OCI-LY3 (cell line): Measurements from ENCODE around the gene FAM234A.
"Not testable (repeated sequence)": the region's sequence is repeated elsewhere in the genome, so short reads cannot be mapped to it uniquely, and the experiment has no call there.

Experiments
- H2AFZ ChIP-seq: fragments of 200-600, 300-600 bp; shearing (Covaris generic); 2 replicates; pipeline ENCODE4 v1.6.0; 2014; ENCODE audit warnings: antibody characterized with exemption, low read depth, low read length
- H3K27ac ChIP-seq: fragments of 200-600, 300-600 bp; sonication (generic); 2 replicates; pipeline ENCODE4 v1.5.1; 2014; ENCODE audit warnings: mild to moderate bottlenecking, low read length, moderate library complexity, mixed read lengths
- H3K27me3 ChIP-seq: fragments of 200-600, 300-600 bp; sonication (generic); 2 replicates; pipeline ENCODE4 v1.6.1; 2014; ENCODE audit warnings: low read depth, low read length, mixed read lengths
- H3K36me3 ChIP-seq: fragments of 200-600, 300-600 bp; sonication (generic); replicated peaks from 2 replicates; pipeline ENCODE3; 2014; ENCODE audit warnings: low read depth, low read length, mixed read lengths
- H3K4me1 ChIP-seq: fragments of 300-600, 200-600 bp; sonication (generic); 2 replicates; pipeline ENCODE4 v1.6.1; 2014; ENCODE audit warnings: low read length, mixed read lengths
- H3K4me2 ChIP-seq: fragments of 200-600, 300-600 bp; sonication (generic); 2 replicates; pipeline ENCODE4 v1.6.1; 2014; ENCODE audit warnings: low read length, mixed read lengths
- H3K4me3 ChIP-seq: fragments of 300-600, 200-600 bp; sonication (generic); 2 replicates; pipeline ENCODE4 v1.5.1; 2014; ENCODE audit warnings: antibody characterized with exemption, mild to moderate bottlenecking, low read length, moderate library complexity
- H3K79me2 ChIP-seq: fragments of 300-600, 200-600 bp; shearing (Covaris generic); 2 replicates; pipeline ENCODE4 v1.6.1; 2014; ENCODE audit warnings: mild to moderate bottlenecking, low read length, mixed read lengths
- H3K9ac ChIP-seq: fragments of 300-600, 200-600 bp; shearing (Covaris generic); 2 replicates; pipeline ENCODE4 v1.6.0; 2014; ENCODE audit warnings: mild to moderate bottlenecking, low read length, moderate library complexity
- H3K9me3 ChIP-seq: fragments of 200-600, 300-600 bp; shearing (Covaris generic); 2 replicates; pipeline ENCODE4 v1.6.1; 2014; ENCODE audit warnings: low read length, mixed read lengths; ENCODE audit not compliant: insufficient read depth
- H4K20me1 ChIP-seq: fragments of 200-600, 300-600 bp; sonication (generic); 2 replicates; pipeline ENCODE4 v1.6.1; 2016; ENCODE audit warnings: low read length, mixed read lengths; ENCODE audit not compliant: insufficient read depth
- CTCF ChIP-seq: fragments of 200-600, 300-600 bp; sonication (generic); IDR thresholded peaks from 2 replicates; pipeline ENCODE4 v1.5.1; 2014; ENCODE audit warnings: antibody characterized with exemption, low read length, low read depth
- EZH2phosphoT487 ChIP-seq: fragments of 200-600 bp; shearing (Covaris generic); IDR thresholded peaks from 2 replicates; pipeline ENCODE4 v1.6.1; 2018; ENCODE audit warnings: antibody characterized with exemption, mixed run types, low read depth

Gene FAM234A

GRCh38 chr16:253833-254232 lies 19.2 kb downstream of the FAM234A start:
- TF ChIP-seq EZH2phosphoT487 (no peak), CTCF (no peak)
- H3K9ac ChIP-seq: no peak overlapping the region
- H3K27me3 ChIP-seq: no peaks in the 10 kb centered on the region
- H2AFZ ChIP-seq: no peak overlapping the region
- H3K36me3 ChIP-seq: peaks cover 6% of the 10 kb centered on the region
- no peaks in the 10 kb centered on the region for H4K20me1 ChIP-seq
- no peaks in the 10 kb centered on the region for H3K9me3 ChIP-seq
- no peak overlapping the region for H3K4me2 ChIP-seq
- H3K4me1 ChIP-seq: peaks cover 12% of the 10 kb centered on the region
- H3K79me2 ChIP-seq: no peaks in the 10 kb centered on the region
- no peak overlapping the region for H3K27ac ChIP-seq
- no peak overlapping the region for H3K4me3 ChIP-seq

GRCh38 chr16:254461-254860 lies 19.8 kb downstream of the FAM234A start:
- Histone ChIP-seq H2AFZ (no peak overlapping the region), H3K4me3 (no peak overlapping the region), H3K79me2 (no peaks in the 10 kb centered on the region), H3K27ac (no peak overlapping the region), H3K36me3 (peaks cover 6% of the 10 kb centered on the region), H3K9me3 (no peaks in the 10 kb centered on the region), H3K4me1 (peaks cover 12% of the 10 kb centered on the region), H3K27me3 (no peaks in the 10 kb centered on the region), H3K9ac (no peak overlapping the region), H4K20me1 (no peaks in the 10 kb centered on the region), H3K4me2 (no peak overlapping the region)
- TF ChIP-seq CTCF (no peak), EZH2phosphoT487 (no peak)

DNA sequence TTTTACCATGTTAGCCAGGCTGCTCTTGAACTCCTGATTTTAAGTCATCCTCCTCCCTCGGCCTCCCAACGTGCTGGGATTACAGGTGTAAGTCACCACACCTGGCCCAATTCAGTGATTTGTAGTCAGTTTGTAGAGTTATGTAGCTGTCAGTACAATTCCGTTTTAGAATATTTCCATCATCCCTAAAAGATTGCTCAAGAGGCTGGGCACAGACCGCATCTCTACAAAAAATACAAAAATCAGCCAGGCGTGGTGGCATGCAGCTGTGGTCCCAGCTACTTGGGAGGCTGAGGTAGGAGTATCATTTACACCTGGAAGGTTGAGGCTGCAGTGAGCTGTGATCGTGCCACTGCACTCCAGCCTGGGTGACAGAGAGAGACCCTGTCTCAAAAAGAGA lies 20.6 kb downstream of the FAM234A start:
- Histone ChIP-seq H3K4me3 (no peak overlapping the region), H3K79me2 (no peaks in the 10 kb centered on the region), H3K27ac (no peak overlapping the region), H3K4me1 (peaks cover 12% of the 10 kb centered on the region), H2AFZ (no peak overlapping the region), H3K9me3 (no peaks in the 10 kb centered on the region), H3K4me2 (no peak overlapping the region), H3K36me3 (peaks cover 6% of the 10 kb centered on the region), H4K20me1 (no peaks in the 10 kb centered on the region), H3K9ac (no peak overlapping the region), H3K27me3 (no peaks in the 10 kb centered on the region)
- TF ChIP-seq EZH2phosphoT487 (no peak), CTCF (no peak)

GRCh38 chr16:258091-258490 lies 23.5 kb downstream of the FAM234A start:
- not testable (repeated sequence) for H3K4me3 ChIP-seq, H3K9ac ChIP-seq, H4K20me1 ChIP-seq, H3K36me3 ChIP-seq, H3K9me3 ChIP-seq, H3K79me2 ChIP-seq, H2AFZ ChIP-seq, H3K27ac ChIP-seq, H3K4me2 ChIP-seq, H3K27me3 ChIP-seq
- H3K4me1 ChIP-seq: peaks cover 23% of the 10 kb centered on the region

- Histone ChIP-seq H3K4me3 (no peak overlapping the region), H3K9ac (no peak overlapping the region)
Measured at GRCh38 chr16:259226-259625, 24.6 kb downstream of the FAM234A start.

More at GRCh38 chr16:259226-259625, 24.6 kb downstream of the FAM234A start:
- Histone ChIP-seq H3K36me3 (no peaks in the 10 kb centered on the region), H3K79me2 (no peaks in the 10 kb centered on the region), H3K27me3 (no peaks in the 10 kb centered on the region), H4K20me1 (no peaks in the 10 kb centered on the region), H3K4me2 (no peak overlapping the region), H2AFZ (no peak overlapping the region), H3K9me3 (no peaks in the 10 kb centered on the region), H3K27ac (no peak overlapping the region), H3K4me1 (peaks cover 20% of the 10 kb centered on the region)
- no peak for TF ChIP-seq CTCF
- no peak for TF ChIP-seq EZH2phosphoT487
